Measurements from ENCODE around the gene CREB5. TPM values are rescaled to one million over a fixed set of nuclear protein-coding genes. Genes with fewer than 3 reads are reported as not detected.

Gene CREB5
- total RNA-seq, 4 donors from 2014 or later: 0.88 to 31.4 (median 15.9) TPM

DNA sequence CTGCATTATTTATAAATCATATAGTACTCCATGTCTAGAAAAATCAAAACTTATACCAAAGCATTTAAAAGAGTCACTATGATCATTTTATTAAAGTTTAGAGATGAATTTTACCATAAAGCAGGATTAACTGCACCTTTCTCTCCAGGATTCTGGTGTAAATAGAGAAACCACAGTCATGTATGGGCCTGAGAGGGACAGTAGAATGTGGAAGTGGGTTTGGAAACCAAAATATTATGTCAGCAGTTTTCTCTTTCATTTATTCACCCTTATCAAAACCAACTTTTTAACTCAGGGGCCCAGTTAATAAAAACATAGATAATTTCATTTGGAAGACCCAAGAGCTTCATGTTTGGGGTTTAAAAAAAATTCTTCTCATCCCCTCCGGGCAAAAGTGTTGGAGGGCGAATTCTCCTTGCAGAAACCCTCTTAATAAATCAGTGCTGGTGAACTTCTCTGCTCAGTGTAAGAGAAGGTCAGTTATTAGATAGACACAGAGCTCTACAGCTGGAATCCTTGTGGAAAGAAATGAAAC is 266.2 kb downstream of the CREB5 start:
- Histone ChIP-seq H3K36me3 (no peaks in the 10 kb centered on the region), H3K4me1 (no peaks in the 10 kb centered on the region), H3K27me3 (no peaks in the 10 kb centered on the region), H3K9me3 (no peaks in the 10 kb centered on the region), H3K27ac (no peak overlapping the region), H3K4me3 (no peak overlapping the region)
- no peak for DNase-seq
- TF ChIP-seq CTCF (IDR thresholded peaks at IDR 0.05): no peak
- TF ChIP-seq POLR2A (IDR thresholded peaks at IDR 0.05): no peak

GRCh38 chr7:28681693-28682310 is 269.5 kb downstream of the CREB5 start:
- Histone ChIP-seq H3K27ac (no peak overlapping the region), H3K27me3 (no peaks in the 10 kb centered on the region), H3K9me3 (no peaks in the 10 kb centered on the region), H3K4me3 (no peak overlapping the region), H3K4me1 (no peaks in the 10 kb centered on the region), H3K36me3 (no peaks in the 10 kb centered on the region)
- TF ChIP-seq CTCF (IDR thresholded peaks at IDR 0.05) (no peak), POLR2A (IDR thresholded peaks at IDR 0.05) (no peak)
- DNase-seq: no peak

DNA sequence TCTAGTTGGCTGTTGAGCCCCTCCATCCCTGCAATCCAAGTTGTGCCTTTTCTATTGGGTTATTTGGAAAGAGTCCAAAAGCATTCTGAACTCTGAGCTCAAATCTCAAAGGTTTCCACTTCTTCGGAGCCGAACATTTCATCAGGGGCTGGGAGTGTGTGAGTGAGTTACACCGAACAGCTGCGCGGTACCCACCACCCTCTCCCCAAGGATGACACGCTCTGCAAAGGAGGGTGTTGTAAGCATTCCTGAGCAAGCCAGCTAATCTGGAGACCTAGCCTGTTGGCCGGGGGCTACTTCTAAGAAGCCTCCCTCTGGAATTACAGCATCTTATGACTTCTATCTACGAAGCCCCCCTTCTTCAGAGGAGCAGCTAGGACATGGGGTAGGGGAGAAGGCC is 270.5 kb downstream of the CREB5 start:
- no peaks in the 10 kb centered on the region for H3K4me1 ChIP-seq
- no peak for DNase-seq
- H3K36me3 ChIP-seq: no peaks in the 10 kb centered on the region
- no peak overlapping the region for H3K27ac ChIP-seq
- H3K9me3 ChIP-seq: no peaks in the 10 kb centered on the region
- no peak for TF ChIP-seq POLR2A (IDR thresholded peaks at IDR 0.05)
- no peak for TF ChIP-seq CTCF (IDR thresholded peaks at IDR 0.05)
- H3K4me3 ChIP-seq: no peak overlapping the region
- H3K27me3 ChIP-seq: no peaks in the 10 kb centered on the region

DNA sequence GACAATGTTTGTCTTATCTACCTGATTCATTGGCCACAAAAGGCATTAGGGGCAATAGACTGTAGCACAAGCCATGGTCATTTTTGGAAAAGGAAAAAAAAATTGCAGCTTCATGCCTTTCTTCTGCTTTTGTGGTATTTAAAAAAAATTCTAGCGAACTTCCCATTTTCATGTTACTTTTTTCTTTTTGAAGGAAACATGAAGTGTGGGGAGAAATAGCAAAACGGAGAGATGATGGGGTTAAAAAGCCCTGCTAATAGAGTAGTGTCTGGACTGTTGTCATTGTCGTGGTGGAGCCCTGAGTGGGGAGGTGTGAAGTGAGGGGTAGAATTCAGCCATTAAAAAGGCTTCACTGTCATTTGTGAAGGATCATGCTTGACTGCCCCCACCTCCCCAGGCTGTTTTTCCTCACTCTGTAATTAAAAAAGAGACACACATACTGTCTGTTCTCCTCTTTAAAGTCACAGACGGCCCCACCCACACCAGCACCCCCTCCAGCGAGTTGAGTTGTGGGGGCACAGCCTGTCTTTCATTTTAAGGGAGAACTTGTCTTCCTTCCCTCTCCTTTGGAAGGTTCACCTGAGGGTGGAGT is 272.4 kb downstream of the CREB5 start:
- peak overlapping the region in 3 of 4 donors; percentile 39 to 80 (median 50) for H3K27ac ChIP-seq

DNA sequence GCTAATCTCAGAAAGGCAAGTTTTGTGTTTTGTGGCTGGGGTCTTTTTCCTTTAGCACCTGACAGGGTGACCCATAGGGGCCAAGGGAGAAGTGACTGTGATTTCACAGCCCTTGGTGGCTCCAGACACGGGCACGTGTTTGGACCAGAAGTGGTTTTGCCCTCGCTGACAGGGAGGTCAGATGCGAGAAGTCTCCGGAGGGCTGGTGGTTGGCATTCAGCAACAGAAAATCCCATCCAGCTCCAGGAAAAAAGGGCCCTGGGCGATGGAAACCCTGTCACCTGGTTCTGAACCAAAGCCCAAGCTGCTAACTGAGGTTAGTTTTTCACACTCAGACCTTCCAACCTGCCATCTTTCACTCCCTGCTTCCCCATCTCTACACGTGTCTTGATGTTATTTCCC is 272.9 kb downstream of the CREB5 start:
- H3K27me3 ChIP-seq: no peaks in the 10 kb centered on the region
- H3K4me1 ChIP-seq: no peaks in the 10 kb centered on the region
- H3K4me3 ChIP-seq: peak overlapping the region in 1 of 4 donors; percentile 21
- no peak for TF ChIP-seq CTCF (IDR thresholded peaks at IDR 0.05)
- TF ChIP-seq POLR2A (IDR thresholded peaks at IDR 0.05): no peak
- H3K9me3 ChIP-seq: no peaks in the 10 kb centered on the region
- no peaks in the 10 kb centered on the region for H3K36me3 ChIP-seq
- DNase-seq: peak in 1 of 3 donors; percentile 47
- H3K27ac ChIP-seq: peak overlapping the region; percentile 35 to 80 (median 44)

More for the DNA sequence above, 272.4 kb downstream of the CREB5 start:
- Histone ChIP-seq H3K36me3 (no peaks in the 10 kb centered on the region), H3K27me3 (no peaks in the 10 kb centered on the region), H3K9me3 (no peaks in the 10 kb centered on the region), H3K4me1 (no peaks in the 10 kb centered on the region), H3K4me3 (peak overlapping the region in 1 of 4 donors; percentile 21)
- TF ChIP-seq POLR2A (IDR thresholded peaks at IDR 0.05): no peak
- no peak for TF ChIP-seq CTCF (IDR thresholded peaks at IDR 0.05)
- DNase-seq: no peak
